AG04450 (cell line): Measurements from ENCODE around the gene LFNG. TPM values are rescaled to one million over a fixed set of nuclear protein-coding genes. Genes with fewer than 3 reads are reported as not detected.

ENCODE experiments used
- CTCF ChIA-PET: fragments of 300-600, 350-600 bp; formaldehyde crosslinking; extraction: SDS; loops from one replicate; lab custom pipeline; 2022; ENCODE audit warnings: antibody characterized with exemption, inconsistent platforms; lab: Charles Lee
- POLR2A ChIA-PET: fragments of 350-600 bp; formaldehyde crosslinking; extraction: SDS; loops from one replicate; lab custom pipeline; 2021; ENCODE audit warnings: antibody characterized with exemption, inconsistent platforms; lab: Yijun Ruan, JAX
- DNase-seq: peaks from one replicate; pipeline ENCODE4 v3.0.0-alpha.2; 2011; ENCODE audit warnings: low read depth, low spot score
- H3K27ac ChIP-seq: one replicate; pipeline ENCODE4 v1.5.1; 2012; ENCODE audit warnings: low read depth, low read length, control low read depth
- H3K27me3 ChIP-seq: one replicate; pipeline ENCODE4 v1.6.0; 2012; ENCODE audit warnings: low read length; ENCODE audit not compliant: control insufficient read depth, insufficient read depth
- H3K4me3 ChIP-seq: 2 replicates; pipeline ENCODE4 v1.5.1; 2011; ENCODE audit warnings: mild to moderate bottlenecking, low read depth, low read length, control low read depth
- H3K9me3 ChIP-seq: 2 replicates; pipeline ENCODE4 v1.5.1; 2012; ENCODE audit warnings: low read length; ENCODE audit not compliant: control insufficient read depth, insufficient read depth
- polyA plus RNA-seq: library from polyadenylated mRNA; depleted of rRNA; stranded (reverse); fragments of >200 nt; gene quantifications from 2 replicates; pipeline ENCODE4 v1.2.3, GENCODE V29; 2011
- TF ChIP-seq, protein P1 (sequence below): IDR thresholded peaks from 2 replicates; pipeline ENCODE4 v1.5.1; 2011; ENCODE audit warnings: low read depth, low read length, control low read depth, inconsistent platforms

LFNG gene
- polyA plus RNA-seq, 1 experiment, result 1.6 TPM

DNA sequence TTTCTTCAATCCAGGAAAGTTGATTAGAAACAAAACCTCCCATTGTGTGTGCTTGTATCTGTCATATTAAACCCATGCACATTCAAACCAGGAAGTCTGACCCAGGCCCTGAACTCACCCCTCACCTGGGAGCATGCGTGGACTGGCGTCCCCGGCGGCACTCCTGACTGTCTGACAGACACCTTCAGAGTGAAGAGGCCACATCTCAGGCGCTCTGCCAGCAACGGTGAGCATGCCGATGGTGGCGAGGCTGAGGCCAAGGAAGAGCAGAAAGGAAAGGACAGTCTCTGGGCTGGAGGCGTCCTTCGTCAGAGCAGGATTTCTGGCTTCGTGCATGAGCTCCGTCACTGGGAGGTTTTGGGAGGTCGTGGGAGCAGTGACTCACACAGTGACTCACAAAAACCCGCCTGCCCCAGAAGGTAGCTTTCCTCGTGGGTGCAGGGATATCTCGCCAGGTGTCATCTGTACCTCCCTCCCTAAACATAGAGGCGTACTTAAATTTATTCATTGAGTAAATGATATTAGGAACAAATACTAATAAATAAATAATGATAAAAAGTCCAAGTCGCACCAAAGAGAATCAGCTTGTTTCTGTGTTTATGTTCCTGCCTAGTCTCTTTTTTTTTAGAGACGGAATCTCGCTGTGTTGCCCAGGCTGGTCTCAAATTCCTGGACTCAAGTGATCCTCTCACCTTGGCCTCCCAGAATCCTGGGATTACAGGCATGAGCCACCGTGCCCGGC is 52.7 kb downstream of the LFNG start:
- TF ChIP-seq, protein P1, sequence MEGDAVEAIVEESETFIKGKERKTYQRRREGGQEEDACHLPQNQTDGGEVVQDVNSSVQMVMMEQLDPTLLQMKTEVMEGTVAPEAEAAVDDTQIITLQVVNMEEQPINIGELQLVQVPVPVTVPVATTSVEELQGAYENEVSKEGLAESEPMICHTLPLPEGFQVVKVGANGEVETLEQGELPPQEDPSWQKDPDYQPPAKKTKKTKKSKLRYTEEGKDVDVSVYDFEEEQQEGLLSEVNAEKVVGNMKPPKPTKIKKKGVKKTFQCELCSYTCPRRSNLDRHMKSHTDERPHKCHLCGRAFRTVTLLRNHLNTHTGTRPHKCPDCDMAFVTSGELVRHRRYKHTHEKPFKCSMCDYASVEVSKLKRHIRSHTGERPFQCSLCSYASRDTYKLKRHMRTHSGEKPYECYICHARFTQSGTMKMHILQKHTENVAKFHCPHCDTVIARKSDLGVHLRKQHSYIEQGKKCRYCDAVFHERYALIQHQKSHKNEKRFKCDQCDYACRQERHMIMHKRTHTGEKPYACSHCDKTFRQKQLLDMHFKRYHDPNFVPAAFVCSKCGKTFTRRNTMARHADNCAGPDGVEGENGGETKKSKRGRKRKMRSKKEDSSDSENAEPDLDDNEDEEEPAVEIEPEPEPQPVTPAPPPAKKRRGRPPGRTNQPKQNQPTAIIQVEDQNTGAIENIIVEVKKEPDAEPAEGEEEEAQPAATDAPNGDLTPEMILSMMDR, result no peak
- Histone ChIP-seq H3K4me3 (no peak overlapping the region), H3K27me3 (no peaks in the 10 kb centered on the region), H3K9me3 (no peaks in the 10 kb centered on the region; the same call in 1 of the 2 replicates), H3K27ac (no peak overlapping the region)
- DNase-seq, result no peak
- ChIA-PET POLR2A (interaction anchor here (0.9 to 1.6 kb wide), 2 partner anchors 59 to 156 kb away, joined by 4 read pairs; partner anchors contain the start of gene TTYH3), CTCF (no interaction called here)

DNA sequence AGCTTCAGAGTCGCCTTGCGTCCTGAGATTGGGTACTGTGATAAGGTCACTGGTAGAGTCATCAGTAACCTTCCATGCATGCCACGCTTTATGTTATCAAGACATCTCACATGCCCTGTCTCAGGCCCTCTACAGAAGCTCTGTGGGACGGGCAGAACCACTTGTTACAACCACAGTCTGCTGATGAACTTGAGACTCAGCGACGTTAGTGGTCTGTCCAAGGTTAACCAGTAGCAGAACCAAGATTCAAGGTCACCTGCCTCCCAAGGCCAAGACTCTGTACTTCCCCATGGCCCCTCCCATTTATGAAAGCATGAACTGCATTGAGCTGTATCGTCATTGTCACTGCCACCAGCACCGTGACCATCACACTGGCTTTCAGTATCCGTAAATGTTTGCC is 54.2 kb downstream of the LFNG start:
- POLR2A ChIA-PET, result no interaction called here
- H3K9me3 ChIP-seq, result no peaks in the 10 kb centered on the region; the same call in 1 of the 2 replicates
- H3K27ac ChIP-seq, result no peak overlapping the region
- CTCF ChIA-PET, result interaction anchor here (1.0 kb wide), 1 partner anchor 107 kb away, joined by 3 read pairs; no protein-coding TSS in a partner anchor
- TF ChIP-seq, protein P1, result no peak
- H3K27me3 ChIP-seq, result no peaks in the 10 kb centered on the region
- H3K4me3 ChIP-seq, result no peak overlapping the region
- no peak for DNase-seq

DNA sequence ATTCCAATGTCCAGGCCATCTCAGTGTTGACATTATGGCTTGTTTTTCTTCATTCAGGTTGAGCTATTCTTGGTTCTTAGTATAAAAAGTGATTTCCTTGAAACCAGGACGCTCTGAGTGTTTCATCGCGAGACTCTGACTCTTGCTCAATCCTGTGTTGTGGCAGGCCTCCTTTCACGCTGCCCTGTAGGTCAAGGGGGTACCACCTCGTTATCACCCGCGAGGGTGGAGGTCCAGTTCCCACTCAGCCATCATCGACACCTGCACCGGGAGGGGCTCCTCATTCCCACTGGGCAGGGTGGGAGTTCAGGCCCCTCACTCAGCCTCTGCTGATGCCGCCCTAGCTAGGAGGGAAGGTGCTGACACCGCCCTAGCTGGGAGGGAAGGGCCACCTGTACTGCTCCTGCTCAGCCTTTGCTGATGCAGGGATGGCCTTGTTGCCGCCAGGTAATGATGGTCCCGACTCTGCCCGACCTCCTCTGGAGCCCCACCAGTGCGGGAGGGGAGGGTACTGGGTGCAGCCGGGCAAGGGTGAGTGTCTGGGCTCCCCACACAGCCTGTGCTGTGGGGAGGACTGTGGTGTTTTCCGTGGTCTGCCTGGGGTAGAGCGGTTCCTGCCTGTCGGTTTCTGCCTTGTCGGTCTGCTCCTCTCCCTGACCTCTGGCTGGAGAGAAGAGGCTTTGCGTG is 55.6 kb downstream of the LFNG start:
- CTCF ChIA-PET, result interaction anchor here (0.6 to 1.0 kb wide), 2 partner anchors 106 to 135 kb away, joined by 3 read pairs; no protein-coding TSS in a partner anchor
- no peak overlapping the region for H3K27ac ChIP-seq
- POLR2A ChIA-PET, result no interaction called here
- TF ChIP-seq, protein P1, result no peak
- H3K9me3 ChIP-seq, result no peaks in the 10 kb centered on the region; the same call in 1 of the 2 replicates
- no peaks in the 10 kb centered on the region for H3K27me3 ChIP-seq
- H3K4me3 ChIP-seq, result no peak overlapping the region
- DNase-seq, result no peak

DNA sequence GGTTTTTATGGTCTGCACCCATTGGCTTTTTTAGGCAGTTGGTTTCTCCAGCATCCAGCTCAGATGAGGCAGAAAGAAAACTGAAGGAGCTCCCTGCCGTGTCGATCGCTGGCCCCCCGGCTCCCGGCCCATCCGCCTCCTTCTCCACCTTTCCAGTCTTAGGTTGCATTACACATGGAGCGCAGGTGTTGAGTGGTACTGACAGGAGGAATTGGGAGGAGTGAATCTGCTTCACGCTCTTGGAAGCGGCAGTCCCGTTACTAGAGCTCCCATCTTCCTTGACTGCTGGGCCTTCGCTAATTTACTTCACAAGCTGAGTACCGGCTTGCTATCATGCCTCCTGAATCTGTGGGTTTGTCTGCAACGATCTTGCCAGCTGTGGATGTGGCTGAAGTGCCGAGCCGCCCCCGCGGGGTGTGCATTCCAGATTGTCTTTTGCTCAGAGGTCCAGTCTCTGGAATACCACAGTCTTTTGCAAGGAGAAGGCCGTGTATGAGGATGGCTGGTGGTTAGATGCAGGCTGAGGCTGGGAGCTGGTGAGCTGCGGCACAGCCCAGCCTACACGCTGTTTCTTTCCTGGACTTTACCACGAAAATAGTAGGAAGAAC is 56.3 kb downstream of the LFNG start:
- DNase-seq, result no peak
- Histone ChIP-seq H3K4me3 (no peak overlapping the region), H3K27ac (no peak overlapping the region), H3K27me3 (no peaks in the 10 kb centered on the region), H3K9me3 (no peaks in the 10 kb centered on the region; the same call in 1 of the 2 replicates)
- CTCF ChIA-PET, result interaction anchor here (1.0 kb wide), 1 partner anchor 106 kb away, joined by 3 read pairs; no protein-coding TSS in a partner anchor
- POLR2A ChIA-PET, result no interaction called here
- TF ChIP-seq, protein P1, result no peak
